Neutrophil (primary cell): ENCODE results near the gene COL11A2.

Source experiments
- H3K27ac ChIP-seq: fragments of 200-600 bp; sonication (generic); 2 replicates; pipeline ENCODE4 v1.5.1; 2016; ENCODE audit warnings: mild to moderate bottlenecking, moderate library complexity
- H3K27me3 ChIP-seq: fragments of 200-600 bp; sonication (generic); 2 replicates; pipeline ENCODE4 v1.6.0; 2016; ENCODE audit warnings: mild to moderate bottlenecking
- H3K36me3 ChIP-seq: fragments of 200-600 bp; sonication (generic); 2 replicates; pipeline ENCODE4 v1.5.1; 2017
- H3K4me1 ChIP-seq, 2 experiments: fragments of 200-600 bp in 1 of 2; sonication (generic) in 1 of 2; 1 replicate in 1 of 2; 2 replicates in 1 of 2; pipeline versions ENCODE4 v1.5.1 to v1.6.1; 2013 to 2016; ENCODE audit warnings: low read depth in 1 of 2, low read length in 1 of 2, mild to moderate bottlenecking in 1 of 2, moderate library complexity in 1 of 2; ENCODE audit not compliant: control insufficient read depth in 1 of 2, insufficient read depth in 1 of 2
- H3K4me3 ChIP-seq, 2 experiments: fragments of 200-600 bp in 1 of 2; sonication (generic) in 1 of 2; 1 replicate in 1 of 2; 2 replicates in 1 of 2; pipeline ENCODE4 v1.5.1; 2013 to 2016; ENCODE audit warnings: low read depth in 1 of 2, low read length in 1 of 2, mild to moderate bottlenecking in 1 of 2, moderate library complexity in 1 of 2
- H3K9me3 ChIP-seq: fragments of 200-600 bp; sonication (generic); 2 replicates; pipeline ENCODE4 v1.5.1; 2016
- TF ChIP-seq, protein P1 (sequence below): fragments of 200-600 bp; sonication (generic); IDR thresholded peaks from 2 replicates; pipeline ENCODE4 v1.5.1; 2016; ENCODE audit warnings: antibody characterized with exemption

COL11A2 gene

DNA sequence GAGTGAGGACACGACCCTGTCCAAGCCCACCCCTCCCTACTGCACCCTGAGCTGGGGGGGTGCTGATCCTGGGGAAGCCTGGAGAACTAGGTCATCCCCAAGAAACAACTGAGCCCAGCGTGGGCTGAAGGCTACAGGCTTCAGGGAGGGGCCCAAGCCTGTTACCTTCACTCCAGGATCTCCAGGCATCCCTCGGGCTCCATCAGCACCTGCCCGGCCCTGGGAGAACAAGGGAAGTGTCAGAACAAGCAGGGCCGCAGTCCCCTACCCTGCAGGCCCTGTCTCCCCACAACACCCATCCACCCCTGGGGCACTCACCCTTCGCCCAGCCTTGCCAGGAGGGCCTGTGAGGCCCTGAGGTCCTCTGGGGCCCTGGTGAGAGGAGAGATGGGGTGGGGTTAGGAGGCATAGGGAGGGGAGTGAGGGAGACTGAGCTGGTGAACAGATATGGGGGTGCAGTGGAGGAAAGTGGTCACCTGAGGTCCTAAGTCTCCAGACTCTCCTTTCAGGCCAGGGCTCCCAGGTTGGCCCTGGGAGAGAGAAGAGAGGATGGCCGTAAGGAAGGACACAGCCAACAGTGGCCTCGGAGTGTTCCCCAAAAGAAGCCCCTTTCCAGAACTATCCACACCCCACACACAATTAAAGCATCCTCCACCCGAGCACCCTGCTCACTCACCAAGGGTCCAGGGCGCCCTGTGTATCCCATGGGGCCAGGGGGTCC lies 13.4 kb downstream of the COL11A2 start:
- no peak overlapping the region for H3K4me3 ChIP-seq
- TF ChIP-seq, protein P1, sequence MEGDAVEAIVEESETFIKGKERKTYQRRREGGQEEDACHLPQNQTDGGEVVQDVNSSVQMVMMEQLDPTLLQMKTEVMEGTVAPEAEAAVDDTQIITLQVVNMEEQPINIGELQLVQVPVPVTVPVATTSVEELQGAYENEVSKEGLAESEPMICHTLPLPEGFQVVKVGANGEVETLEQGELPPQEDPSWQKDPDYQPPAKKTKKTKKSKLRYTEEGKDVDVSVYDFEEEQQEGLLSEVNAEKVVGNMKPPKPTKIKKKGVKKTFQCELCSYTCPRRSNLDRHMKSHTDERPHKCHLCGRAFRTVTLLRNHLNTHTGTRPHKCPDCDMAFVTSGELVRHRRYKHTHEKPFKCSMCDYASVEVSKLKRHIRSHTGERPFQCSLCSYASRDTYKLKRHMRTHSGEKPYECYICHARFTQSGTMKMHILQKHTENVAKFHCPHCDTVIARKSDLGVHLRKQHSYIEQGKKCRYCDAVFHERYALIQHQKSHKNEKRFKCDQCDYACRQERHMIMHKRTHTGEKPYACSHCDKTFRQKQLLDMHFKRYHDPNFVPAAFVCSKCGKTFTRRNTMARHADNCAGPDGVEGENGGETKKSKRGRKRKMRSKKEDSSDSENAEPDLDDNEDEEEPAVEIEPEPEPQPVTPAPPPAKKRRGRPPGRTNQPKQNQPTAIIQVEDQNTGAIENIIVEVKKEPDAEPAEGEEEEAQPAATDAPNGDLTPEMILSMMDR = no peak
- H3K27me3 ChIP-seq = peaks cover 11% of the 10 kb centered on the region

DNA sequence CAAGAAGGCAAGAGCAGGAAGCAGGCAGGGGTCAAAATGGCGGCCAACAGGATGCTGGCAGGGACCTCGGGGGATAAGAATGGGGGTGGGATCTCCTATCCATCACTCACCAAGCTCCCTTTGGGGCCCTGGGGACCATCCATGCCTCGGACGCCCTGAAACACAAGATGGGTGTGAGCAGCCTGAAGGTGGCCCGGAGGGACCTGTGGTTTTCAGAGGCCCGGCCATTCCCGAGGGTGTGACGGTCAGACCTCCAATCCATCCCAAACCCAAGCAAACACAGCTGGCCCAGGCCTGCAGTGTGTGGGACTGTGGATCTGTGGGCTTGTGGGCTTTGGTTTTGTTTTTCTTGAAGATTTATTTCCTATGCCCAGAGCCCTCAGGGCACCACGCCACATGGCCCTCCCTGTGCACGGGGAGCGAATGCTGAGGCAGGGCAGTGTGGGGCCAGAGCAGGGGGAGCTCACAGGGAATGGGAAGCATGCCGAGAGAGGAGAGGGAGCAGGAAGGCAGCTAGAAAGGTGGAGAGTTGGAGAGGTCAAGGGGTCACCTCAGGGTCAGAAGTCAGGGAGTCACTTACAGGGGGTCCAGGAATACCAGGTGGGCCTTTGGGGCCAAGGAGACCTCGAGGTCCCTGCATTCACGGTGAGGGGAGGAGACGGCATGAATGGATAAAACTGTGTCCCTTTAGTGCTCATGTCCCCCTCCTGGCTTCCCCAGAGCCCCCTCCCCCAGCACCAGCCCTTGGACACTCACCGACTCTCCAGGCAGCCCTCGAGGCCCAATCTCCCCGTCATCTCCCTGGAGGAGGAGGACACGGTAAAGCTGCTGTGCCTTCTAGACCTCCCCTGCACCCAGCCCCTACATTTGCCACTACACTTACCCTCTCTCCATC lies 14.5 kb downstream of the COL11A2 start:
- TF ChIP-seq, protein P1 = no peak
- peaks cover 11% of the 10 kb centered on the region for H3K27me3 ChIP-seq
- H3K4me3 ChIP-seq = no peak overlapping the region
- peaks cover 0 to under 1% of the 10 kb centered on the region in 2 experiments for H3K4me1 ChIP-seq
- H3K9me3 ChIP-seq = no peaks in the 10 kb centered on the region
- H3K27ac ChIP-seq = no peak overlapping the region
- no peaks in the 10 kb centered on the region for H3K36me3 ChIP-seq

More for the DNA sequence above, 13.4 kb downstream of the COL11A2 start:
- Histone ChIP-seq H3K36me3 (no peaks in the 10 kb centered on the region), H3K4me1 (peaks cover 5 to 12% of the 10 kb centered on the region in 2 experiments), H3K9me3 (no peaks in the 10 kb centered on the region), H3K27ac (no peak overlapping the region)

DNA sequence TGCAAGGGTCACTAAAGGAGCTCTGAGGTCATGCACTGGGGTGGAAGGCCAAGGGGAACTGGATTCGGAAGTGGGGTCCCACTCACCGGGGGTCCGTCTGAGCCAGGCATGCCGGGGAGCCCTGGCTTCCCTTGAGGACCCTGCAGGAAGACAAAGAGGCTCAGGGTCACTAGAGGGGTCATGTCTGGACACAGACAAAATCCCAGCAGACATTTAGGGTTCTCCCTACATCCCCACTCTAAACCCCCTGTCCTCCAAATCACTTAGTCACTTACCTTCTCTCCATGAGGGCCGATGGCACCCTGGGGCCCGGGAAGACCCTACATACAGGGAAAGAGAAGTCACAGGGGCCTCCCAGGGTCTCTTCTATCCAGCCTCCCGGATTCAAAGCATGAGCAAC lies 15.4 kb downstream of the COL11A2 start:
- no peak overlapping the region for H3K4me3 ChIP-seq
- H3K27ac ChIP-seq = no peak overlapping the region
- TF ChIP-seq, protein P1 = no peak
- H3K36me3 ChIP-seq = no peaks in the 10 kb centered on the region
- H3K4me1 ChIP-seq = no peaks in the 10 kb centered on the region
- no peaks in the 10 kb centered on the region for H3K9me3 ChIP-seq
- peaks cover 11% of the 10 kb centered on the region for H3K27me3 ChIP-seq

DNA sequence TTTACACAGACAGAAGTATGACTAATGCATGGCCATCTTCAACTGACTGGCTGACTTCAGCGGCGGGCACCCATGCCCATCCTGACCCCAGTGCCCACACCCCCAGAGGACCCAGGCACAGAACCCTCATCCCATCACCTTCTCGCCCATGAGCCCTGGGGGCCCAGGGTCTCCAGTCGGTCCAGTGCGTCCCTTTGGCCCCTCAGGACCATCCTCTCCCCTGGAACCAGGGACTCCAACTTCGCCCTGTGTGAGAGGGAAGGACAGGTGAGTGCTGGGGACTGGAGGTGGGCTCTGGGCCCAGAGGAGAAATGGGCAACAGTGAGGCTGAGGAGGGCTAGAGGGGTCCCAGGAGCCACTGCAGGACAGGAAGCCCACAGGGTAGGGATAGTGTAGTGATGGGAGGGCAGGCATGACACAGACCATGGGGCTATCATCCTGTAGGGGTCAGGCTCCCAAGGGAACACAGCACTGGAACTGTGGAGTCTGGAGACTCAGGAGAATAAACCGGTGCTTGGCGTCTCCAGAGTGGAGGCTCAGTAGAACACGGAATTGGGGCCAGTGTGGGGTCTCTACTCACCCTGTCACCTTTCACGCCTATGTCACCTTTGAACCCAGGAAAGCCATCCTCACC lies 16.7 kb downstream of the COL11A2 start:
- H3K27me3 ChIP-seq = peaks cover 11% of the 10 kb centered on the region

DNA sequence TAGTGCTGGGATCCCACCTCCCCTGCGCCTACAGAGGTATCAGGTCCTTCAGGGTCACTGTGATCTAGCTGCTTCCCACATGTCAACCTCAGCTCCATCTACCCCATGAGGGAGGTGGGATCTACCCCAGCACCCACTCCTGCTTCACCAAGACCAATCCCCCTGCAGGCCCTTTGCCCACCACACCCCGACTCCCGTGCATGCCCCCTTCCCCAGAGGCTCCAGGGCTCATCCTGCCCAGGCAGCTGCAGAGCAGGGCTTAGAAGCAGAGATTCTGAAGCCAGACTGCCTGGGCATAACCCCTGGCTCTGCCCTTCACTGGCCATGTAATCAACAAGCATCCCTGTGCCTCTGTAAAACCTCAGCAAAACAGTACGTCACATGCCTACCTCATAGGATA lies 17.5 kb downstream of the COL11A2 start:
- Histone ChIP-seq H3K4me3 (no peak overlapping the region), H3K36me3 (no peaks in the 10 kb centered on the region), H3K27me3 (peaks cover 11% of the 10 kb centered on the region), H3K9me3 (no peaks in the 10 kb centered on the region), H3K4me1 (no peaks in the 10 kb centered on the region), H3K27ac (no peak overlapping the region)
- TF ChIP-seq, protein P1 = no peak

More for the DNA sequence above, 16.7 kb downstream of the COL11A2 start:
- Histone ChIP-seq H3K36me3 (no peaks in the 10 kb centered on the region), H3K27ac (no peak overlapping the region), H3K4me3 (no peak overlapping the region), H3K4me1 (no peaks in the 10 kb centered on the region), H3K9me3 (no peaks in the 10 kb centered on the region)
- TF ChIP-seq, protein P1 = no peak
